ENCODE measurements around the gene ROBO1. TPM values are rescaled to one million over a fixed set of nuclear protein-coding genes. Genes with fewer than 3 reads are reported as not detected.

Gene ROBO1
- total RNA-seq, 1 donor from 2014 or later: 250 TPM

GRCh38 chr3:79737530-79737929 lies 30.3 kb downstream of the ROBO1 start:
- H3K4me1 Mint-ChIP-seq (ENCODE audit: unreplicated experiment): no peaks in the 10 kb centered on the region
- H3K27ac Mint-ChIP-seq (ENCODE audit: unreplicated experiment): no peak overlapping the region
- H3K27me3 Mint-ChIP-seq (ENCODE audit: unreplicated experiment): no peaks in the 10 kb centered on the region
- DNase-seq (ENCODE audit: low spot score): no peak
- H3K9me3 Mint-ChIP-seq (ENCODE audit: unreplicated experiment): no peaks in the 10 kb centered on the region
- no peaks in the 10 kb centered on the region for H3K36me3 Mint-ChIP-seq (ENCODE audit: low read depth, unreplicated experiment)
- TF ChIP-seq, protein P1, sequence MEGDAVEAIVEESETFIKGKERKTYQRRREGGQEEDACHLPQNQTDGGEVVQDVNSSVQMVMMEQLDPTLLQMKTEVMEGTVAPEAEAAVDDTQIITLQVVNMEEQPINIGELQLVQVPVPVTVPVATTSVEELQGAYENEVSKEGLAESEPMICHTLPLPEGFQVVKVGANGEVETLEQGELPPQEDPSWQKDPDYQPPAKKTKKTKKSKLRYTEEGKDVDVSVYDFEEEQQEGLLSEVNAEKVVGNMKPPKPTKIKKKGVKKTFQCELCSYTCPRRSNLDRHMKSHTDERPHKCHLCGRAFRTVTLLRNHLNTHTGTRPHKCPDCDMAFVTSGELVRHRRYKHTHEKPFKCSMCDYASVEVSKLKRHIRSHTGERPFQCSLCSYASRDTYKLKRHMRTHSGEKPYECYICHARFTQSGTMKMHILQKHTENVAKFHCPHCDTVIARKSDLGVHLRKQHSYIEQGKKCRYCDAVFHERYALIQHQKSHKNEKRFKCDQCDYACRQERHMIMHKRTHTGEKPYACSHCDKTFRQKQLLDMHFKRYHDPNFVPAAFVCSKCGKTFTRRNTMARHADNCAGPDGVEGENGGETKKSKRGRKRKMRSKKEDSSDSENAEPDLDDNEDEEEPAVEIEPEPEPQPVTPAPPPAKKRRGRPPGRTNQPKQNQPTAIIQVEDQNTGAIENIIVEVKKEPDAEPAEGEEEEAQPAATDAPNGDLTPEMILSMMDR (IDR thresholded peaks at IDR 0.05; ENCODE audit: unreplicated experiment): no peak
- H3K4me3 Mint-ChIP-seq (ENCODE audit: unreplicated experiment): no peak overlapping the region

- TF ChIP-seq, protein P1 (IDR thresholded peaks at IDR 0.05; ENCODE audit: unreplicated experiment): no peak
- Mint-ChIP-seq H3K27ac (ENCODE audit: unreplicated experiment) (no peak overlapping the region), H3K4me3 (ENCODE audit: unreplicated experiment) (no peak overlapping the region), H3K4me1 (ENCODE audit: unreplicated experiment) (no peaks in the 10 kb centered on the region), H3K36me3 (ENCODE audit: low read depth, unreplicated experiment) (no peaks in the 10 kb centered on the region), H3K9me3 (ENCODE audit: unreplicated experiment) (no peaks in the 10 kb centered on the region), H3K27me3 (ENCODE audit: unreplicated experiment) (peaks cover 4% of the 10 kb centered on the region)
- DNase-seq (ENCODE audit: low spot score): no peak
These were observed 38.7 kb downstream of the ROBO1 start for GRCh38 chr3:79729096-79729495.

DNA sequence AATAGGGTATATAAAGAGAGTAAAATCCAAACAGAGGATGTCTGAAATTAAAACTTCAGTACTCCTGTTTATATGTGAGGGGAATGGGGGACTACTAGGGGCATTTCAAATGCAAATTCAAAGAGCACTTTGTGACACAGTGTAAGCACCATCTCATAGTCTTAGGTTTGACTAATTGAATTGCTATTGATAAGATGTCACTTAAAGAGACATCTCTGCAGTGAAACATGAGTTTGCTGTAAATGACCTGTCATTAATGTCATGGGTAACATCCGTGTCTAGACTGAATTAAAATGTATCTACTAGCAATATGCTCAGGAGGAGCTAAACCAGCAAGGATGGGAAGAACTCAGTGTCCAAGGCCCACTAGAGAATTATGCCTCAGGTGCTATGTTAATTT lies 41.0 kb downstream of the ROBO1 start:
- H3K27me3 Mint-ChIP-seq (ENCODE audit: unreplicated experiment): peaks cover 4% of the 10 kb centered on the region
- no peak overlapping the region for H3K27ac Mint-ChIP-seq (ENCODE audit: unreplicated experiment)

DNA sequence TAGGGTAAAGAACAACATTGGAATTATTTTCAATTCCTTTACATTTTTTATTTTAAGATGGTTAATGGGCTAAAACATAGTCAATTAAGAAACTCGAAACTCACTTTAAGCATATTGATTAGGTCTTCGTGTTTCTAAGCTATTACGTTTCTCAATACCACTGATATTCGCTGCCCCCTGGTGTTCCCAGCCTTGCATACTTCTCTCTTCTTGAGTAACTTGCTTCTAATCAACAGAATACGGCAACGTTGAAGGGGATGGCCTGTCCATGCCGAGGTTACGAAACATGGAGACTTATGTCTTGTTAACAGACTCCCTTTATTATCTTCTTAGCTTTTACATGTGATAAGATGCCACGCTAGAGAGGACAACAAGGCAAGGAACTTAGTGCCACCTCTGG lies 43.6 kb downstream of the ROBO1 start:
- DNase-seq (ENCODE audit: low spot score): peak; percentile 51
- Mint-ChIP-seq H3K27ac (ENCODE audit: unreplicated experiment) (no peak overlapping the region), H3K36me3 (ENCODE audit: low read depth, unreplicated experiment) (no peaks in the 10 kb centered on the region), H3K4me1 (ENCODE audit: unreplicated experiment) (no peaks in the 10 kb centered on the region), H3K9me3 (ENCODE audit: unreplicated experiment) (no peaks in the 10 kb centered on the region), H3K27me3 (ENCODE audit: unreplicated experiment) (peaks cover 4% of the 10 kb centered on the region), H3K4me3 (ENCODE audit: unreplicated experiment) (no peak overlapping the region)
- TF ChIP-seq, protein P1 (IDR thresholded peaks at IDR 0.05; ENCODE audit: unreplicated experiment): no peak

More for the DNA sequence above, 41.0 kb downstream of the ROBO1 start:
- Mint-ChIP-seq H3K4me1 (ENCODE audit: unreplicated experiment) (no peaks in the 10 kb centered on the region), H3K9me3 (ENCODE audit: unreplicated experiment) (no peaks in the 10 kb centered on the region), H3K36me3 (ENCODE audit: low read depth, unreplicated experiment) (no peaks in the 10 kb centered on the region), H3K4me3 (ENCODE audit: unreplicated experiment) (no peak overlapping the region)
- TF ChIP-seq, protein P1 (IDR thresholded peaks at IDR 0.05; ENCODE audit: unreplicated experiment): no peak
- no peak for DNase-seq (ENCODE audit: low spot score)

DNA sequence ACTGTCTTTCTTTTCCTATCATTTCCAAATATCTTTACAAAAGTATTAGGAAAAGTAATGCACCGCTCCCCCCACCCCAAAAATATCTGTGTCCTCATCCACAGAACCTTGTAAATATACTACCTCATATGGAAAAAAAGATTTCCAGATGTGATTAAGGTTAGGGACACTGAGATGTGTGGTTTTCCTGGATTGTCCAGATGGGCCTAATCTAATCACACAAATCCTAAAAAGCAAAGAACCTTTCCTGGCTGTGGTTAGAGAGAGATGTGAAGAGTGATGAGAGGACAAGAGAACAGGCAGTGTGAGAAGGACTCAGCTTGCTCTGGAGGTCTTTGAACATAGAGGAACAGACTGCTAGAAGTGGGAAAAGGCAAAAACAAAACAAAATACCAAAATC lies 77.7 kb downstream of the ROBO1 start:
- Mint-ChIP-seq H3K9me3 (ENCODE audit: unreplicated experiment) (no peaks in the 10 kb centered on the region), H3K4me1 (ENCODE audit: unreplicated experiment) (no peaks in the 10 kb centered on the region), H3K27ac (ENCODE audit: unreplicated experiment) (no peak overlapping the region), H3K27me3 (ENCODE audit: unreplicated experiment) (peaks cover 2% of the 10 kb centered on the region), H3K4me3 (ENCODE audit: unreplicated experiment) (no peak overlapping the region), H3K36me3 (ENCODE audit: low read depth, unreplicated experiment) (no peaks in the 10 kb centered on the region)
- DNase-seq (ENCODE audit: low spot score): no peak
- TF ChIP-seq, protein P1 (IDR thresholded peaks at IDR 0.05; ENCODE audit: unreplicated experiment): no peak

All from endothelial cell (in vitro differentiated cells).